ENCODE measurements around the gene PHF8.

Gene PHF8

DNA sequence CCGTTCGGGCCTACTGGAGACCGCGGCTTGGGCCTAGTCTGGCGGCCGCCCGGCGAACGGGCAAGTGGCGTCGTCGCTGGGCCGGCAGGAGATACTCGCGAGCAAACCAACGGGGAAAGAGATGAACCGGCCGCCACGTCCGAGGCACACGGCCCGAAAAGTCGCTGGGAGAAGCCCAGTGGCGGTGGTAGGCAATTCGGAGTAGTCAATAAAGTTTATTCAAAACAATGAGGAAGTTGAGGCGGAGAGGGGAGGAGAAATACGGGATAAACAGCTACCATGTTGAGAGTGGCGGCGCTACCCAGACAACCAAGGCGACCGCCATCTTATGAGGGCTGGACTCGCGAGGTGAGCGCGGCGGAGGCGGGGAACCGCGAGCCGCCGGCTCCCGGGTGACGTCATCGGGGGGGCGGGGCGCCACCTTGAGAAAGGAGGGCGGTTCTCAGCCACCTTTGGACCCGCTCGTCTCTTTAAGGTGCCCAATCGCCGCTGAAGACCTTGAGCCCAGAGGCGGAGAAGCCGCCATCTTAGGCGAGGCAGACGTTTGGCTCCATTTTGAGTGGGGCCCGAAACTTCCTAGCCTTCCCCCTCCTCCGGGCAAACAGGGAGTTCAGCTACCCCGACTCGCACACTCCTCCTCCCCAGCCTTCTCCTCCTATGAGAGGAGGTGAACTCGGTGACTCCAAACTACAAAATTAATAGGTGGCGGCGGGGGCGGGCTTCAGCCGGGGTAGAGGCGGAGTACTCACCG lies at the start of gene PHF8:
TSS of gene PHF8 (minus strand) at position 348 of the 751 bp plus-strand sequence. CDS start 1,745 bp downstream, outside the sequence.
- DNase-seq (ENCODE audit: low spot score), result peak; percentile 85
- in situ Hi-C loops (cut with MboI; ENCODE audit: low pct_unique_long_range_greater_than_20kb, low sequenced_read_pairs, unreplicated experiment), result no loop called here
- TF ChIP-seq, protein P1, sequence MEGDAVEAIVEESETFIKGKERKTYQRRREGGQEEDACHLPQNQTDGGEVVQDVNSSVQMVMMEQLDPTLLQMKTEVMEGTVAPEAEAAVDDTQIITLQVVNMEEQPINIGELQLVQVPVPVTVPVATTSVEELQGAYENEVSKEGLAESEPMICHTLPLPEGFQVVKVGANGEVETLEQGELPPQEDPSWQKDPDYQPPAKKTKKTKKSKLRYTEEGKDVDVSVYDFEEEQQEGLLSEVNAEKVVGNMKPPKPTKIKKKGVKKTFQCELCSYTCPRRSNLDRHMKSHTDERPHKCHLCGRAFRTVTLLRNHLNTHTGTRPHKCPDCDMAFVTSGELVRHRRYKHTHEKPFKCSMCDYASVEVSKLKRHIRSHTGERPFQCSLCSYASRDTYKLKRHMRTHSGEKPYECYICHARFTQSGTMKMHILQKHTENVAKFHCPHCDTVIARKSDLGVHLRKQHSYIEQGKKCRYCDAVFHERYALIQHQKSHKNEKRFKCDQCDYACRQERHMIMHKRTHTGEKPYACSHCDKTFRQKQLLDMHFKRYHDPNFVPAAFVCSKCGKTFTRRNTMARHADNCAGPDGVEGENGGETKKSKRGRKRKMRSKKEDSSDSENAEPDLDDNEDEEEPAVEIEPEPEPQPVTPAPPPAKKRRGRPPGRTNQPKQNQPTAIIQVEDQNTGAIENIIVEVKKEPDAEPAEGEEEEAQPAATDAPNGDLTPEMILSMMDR (IDR thresholded peaks at IDR 0.05; ENCODE audit: extremely low read depth, insufficient read depth, missing control alignments), result no peak

DNA sequence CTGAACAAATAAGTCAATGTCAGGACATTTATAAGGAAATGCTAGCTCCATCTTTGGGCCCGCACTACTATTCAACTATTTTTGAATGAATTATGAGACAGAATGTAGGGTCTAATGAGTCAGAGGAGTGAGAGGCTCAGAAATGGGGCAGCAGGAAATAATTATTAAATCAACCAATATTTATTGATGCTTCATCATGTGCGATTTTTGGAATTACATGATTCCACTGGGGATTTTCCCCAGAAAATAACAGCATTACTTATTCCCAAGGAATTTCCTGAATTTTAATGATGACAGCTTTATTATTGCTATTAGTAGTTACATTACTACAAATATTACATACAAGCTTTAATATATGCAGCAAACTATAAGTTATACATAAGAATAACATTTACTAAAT lies 49.3 kb upstream of the PHF8 start:
- DNase-seq (ENCODE audit: low spot score), result no peak
- in situ Hi-C loops (cut with MboI; ENCODE audit: low pct_unique_long_range_greater_than_20kb, low sequenced_read_pairs, unreplicated experiment), result no loop called here
- TF ChIP-seq, protein P1 (IDR thresholded peaks at IDR 0.05; ENCODE audit: extremely low read depth, insufficient read depth, missing control alignments), result no peak

DNA sequence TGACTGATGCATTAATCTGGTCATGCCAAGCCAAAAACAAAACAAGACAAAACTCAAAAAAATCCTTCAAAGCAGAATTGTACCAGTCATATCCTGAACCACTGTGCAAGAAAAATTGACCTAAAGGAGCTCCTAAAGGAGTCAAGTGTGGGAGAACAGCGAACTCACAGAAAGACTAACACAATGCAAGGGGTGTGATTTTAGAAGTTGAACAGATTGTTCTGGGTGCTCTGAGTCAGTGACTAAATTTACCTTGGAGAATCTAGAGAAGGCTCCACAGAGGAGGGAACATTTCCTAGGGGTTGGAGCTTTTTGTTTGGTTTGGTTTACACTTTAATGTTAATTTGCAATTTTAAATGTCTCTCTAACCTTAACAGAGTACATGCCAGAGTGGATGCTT lies 48.9 kb upstream of the PHF8 start:
- TF ChIP-seq, protein P1 (IDR thresholded peaks at IDR 0.05; ENCODE audit: extremely low read depth, insufficient read depth, missing control alignments), result no peak
- in situ Hi-C loops (cut with MboI; ENCODE audit: low pct_unique_long_range_greater_than_20kb, low sequenced_read_pairs, unreplicated experiment), result no loop called here
- no peak for DNase-seq (ENCODE audit: low spot score)

DNA sequence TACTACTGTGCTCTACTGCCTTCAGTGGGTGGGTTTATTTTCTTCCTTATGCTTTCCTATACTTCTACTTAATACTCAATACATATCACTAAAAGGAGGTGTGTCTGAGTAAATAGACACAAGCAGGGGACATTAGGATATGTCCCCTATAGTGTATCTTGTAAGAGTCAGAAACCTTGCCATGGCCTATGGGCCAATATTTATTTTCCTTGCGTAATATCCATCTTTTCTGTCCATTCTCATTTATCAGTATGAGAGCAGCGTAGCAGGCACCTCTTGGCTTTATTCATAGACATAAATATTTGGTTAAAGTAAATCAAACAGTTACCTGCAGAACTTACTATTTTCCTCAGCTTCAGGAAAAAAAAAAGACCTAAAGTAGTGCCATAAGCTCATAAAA lies 46.6 kb upstream of the PHF8 start:
- DNase-seq (ENCODE audit: low spot score), result no peak
- TF ChIP-seq, protein P1 (IDR thresholded peaks at IDR 0.05; ENCODE audit: extremely low read depth, insufficient read depth, missing control alignments), result no peak
- in situ Hi-C loops (cut with MboI; ENCODE audit: low pct_unique_long_range_greater_than_20kb, low sequenced_read_pairs, unreplicated experiment), result no loop called here

DNA sequence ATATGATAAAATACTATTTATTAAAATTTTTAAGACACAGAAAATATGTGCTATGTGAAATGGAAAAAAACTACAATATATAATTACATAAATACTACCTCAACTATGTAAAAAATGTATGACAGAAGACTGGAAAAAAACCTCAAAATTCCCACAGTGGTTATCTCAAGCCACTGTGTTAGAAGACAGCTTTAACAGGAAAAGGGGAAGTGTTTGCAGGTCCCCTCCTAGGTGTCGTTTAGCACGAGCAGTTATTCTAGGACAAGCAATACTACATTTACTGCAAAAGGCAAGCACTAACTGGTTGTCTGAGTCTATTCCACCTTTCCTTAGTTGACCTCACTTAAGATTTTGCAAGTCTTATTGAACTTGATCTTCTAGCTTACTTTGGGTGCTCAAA lies 44.9 kb upstream of the PHF8 start:
- DNase-seq (ENCODE audit: low spot score), result no peak
- in situ Hi-C loops (cut with MboI; ENCODE audit: low pct_unique_long_range_greater_than_20kb, low sequenced_read_pairs, unreplicated experiment), result no loop called here
- TF ChIP-seq, protein P1 (IDR thresholded peaks at IDR 0.05; ENCODE audit: extremely low read depth, insufficient read depth, missing control alignments), result no peak

DNA sequence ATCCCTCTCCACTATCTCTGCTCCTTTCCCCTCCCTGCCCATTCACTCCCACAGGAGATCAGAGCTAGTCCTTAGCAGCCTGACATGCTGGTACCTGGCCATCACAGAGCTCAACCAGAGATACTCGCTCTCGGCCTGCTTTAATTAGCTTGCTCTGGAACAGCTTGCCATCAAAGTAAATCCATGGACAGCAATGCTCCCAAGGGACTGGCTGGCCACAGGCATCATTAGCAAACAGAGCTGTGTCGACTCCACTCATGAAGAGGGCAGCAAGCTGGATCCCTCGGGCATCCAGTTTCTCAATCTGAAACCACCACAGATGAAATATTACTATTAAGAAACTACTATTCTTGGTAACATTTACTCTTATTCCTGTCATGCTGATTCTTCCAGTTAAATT lies 43.4 kb upstream of the PHF8 start:
- TF ChIP-seq, protein P1 (IDR thresholded peaks at IDR 0.05; ENCODE audit: extremely low read depth, insufficient read depth, missing control alignments), result no peak
- in situ Hi-C loops (cut with MboI; ENCODE audit: low pct_unique_long_range_greater_than_20kb, low sequenced_read_pairs, unreplicated experiment), result no loop called here
- DNase-seq (ENCODE audit: low spot score), result no peak
